ENCODE data around the gene SPACA5B.
A peak's percentile ranks its signal among the peaks of the same experiment; 100 is the strongest.
"Not testable (repeated sequence)": the region's sequence is repeated elsewhere in the genome, so short reads cannot be mapped to it uniquely, and the experiment has no call there.

SPACA5B gene

GRCh38 chrX:48130326-48130725 lies at the start of gene SPACA5B:
Gene SPACA5B, plus strand, starts transcription at chrX:48130626. Its CDS starts 62 bp downstream, at chrX:48130688.
- DNase-seq (ENCODE audit: extremely low read depth in 1 of 2, low read depth in 1 of 2) = not testable (repeated sequence)

GRCh38 chrX:48083212-48083611 lies 47.2 kb upstream of the SPACA5B start:
- peak in 1 of 2 donors; percentile 8 for DNase-seq (ENCODE audit: extremely low read depth in 1 of 2, low read depth in 1 of 2)

DNA sequence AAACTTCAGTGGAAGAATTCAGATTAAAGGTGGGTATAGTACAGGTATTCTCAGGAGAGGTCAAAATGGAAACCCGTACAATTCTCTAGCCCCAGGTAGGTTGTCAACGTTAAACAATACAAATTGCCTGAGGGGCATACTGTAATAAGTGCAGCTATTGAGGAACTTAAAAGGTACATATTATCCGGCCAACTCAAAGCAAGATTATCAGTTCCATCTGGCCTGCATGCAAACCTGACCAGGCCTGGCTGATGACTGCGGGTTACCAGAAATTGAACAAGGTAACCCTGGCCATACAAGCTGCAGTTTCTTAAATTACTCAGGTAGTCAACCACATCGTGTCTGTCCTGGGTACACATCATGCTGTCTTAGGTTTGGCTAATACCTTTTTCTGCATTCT lies 46.7 kb upstream of the SPACA5B start:
- no peak for DNase-seq (ENCODE audit: extremely low read depth in 1 of 2, low read depth in 1 of 2)

DNA sequence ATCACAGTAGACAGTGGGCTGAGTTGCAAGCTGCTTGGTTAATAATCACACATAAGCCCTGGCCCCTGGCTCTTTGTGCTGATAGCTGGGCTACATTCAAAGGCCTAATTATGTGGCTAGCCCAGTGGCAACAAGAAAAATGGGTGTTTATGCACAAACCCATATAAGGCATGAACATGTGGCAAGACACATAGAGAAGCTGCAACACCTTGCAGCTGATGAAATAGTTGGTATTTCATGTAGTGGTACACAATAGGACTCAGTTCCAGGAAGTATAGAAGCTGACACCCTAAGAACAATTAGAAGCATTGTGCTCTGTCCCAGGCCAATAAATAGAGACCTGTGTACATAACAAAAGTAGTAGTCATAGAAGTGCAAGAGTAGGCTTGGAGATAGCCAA lies 44.3 kb upstream of the SPACA5B start:
- DNase-seq (ENCODE audit: extremely low read depth in 1 of 2, low read depth in 1 of 2) = no peak

DNA sequence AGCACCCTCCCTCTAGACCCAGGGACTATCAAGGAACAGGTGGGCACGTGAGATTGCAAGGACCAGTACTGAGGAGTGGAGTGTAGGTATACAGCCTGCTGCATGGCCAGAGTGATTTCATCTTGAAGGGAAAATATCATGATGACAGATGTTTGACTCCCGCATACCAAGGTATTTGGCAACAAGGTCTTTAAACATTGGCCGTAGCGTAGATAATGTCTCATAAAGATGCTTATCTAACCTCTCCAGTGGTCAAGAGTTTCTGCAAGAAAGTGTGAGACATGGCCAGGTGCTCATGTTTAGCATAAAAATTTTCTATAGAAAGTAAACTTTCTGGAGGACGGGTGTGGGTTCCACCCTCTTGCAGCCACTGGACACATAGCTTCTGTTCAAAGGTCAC lies 40.3 kb upstream of the SPACA5B start:
- DNase-seq (ENCODE audit: extremely low read depth in 1 of 2, low read depth in 1 of 2) = no peak

- DNase-seq (ENCODE audit: extremely low read depth in 1 of 2, low read depth in 1 of 2) = not testable (repeated sequence)
These were observed 37.9 kb upstream of the SPACA5B start for GRCh38 chrX:48092558-48092957.

DNA sequence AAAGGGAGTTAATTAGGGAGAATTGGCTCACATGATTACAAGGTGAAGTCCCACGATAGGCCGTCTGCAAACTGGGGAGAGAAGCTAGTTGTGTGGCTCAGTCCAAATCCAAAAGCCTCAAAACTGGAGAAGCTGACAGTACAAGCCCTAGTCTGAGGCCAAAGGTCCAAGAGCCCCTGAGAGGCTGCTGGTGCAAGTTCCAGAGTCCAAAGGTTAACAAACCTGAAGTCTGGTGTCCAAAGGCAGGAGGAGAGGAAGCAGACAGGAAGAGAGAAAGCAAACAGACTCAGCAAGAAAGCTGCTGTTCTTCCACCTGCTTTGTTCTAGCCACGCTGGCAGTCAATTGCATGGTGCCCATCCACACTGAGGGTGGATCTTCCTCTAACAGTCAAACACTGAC lies 29.0 kb upstream of the SPACA5B start:
- no peak for DNase-seq (ENCODE audit: extremely low read depth in 1 of 2, low read depth in 1 of 2)

- no peak for DNase-seq (ENCODE audit: extremely low read depth in 1 of 2, low read depth in 1 of 2)
These were observed 27.5 kb upstream of the SPACA5B start for GRCh38 chrX:48102874-48103374.

GRCh38 chrX:48107717-48108116 lies 22.7 kb upstream of the SPACA5B start:
- no peak for DNase-seq (ENCODE audit: extremely low read depth in 1 of 2, low read depth in 1 of 2)

DNA sequence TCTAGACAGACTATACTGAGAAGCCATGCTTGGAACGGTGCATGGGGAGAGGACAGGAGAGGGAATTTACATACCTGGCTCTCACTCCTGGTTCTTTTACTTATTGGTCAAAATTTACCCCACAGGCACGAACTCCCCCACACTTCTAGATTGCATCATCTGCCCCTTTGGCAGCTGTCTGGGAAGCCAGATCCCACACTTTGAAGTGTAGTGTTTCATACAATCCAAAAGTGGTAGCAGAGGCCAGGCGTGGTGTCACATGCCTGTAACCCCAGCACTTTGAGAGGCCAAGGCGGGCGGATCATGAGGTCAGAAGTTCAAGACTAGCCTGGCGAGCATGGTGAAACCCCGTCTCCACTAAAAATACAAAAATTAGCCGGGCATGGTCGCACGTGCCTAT lies 5.1 kb upstream of the SPACA5B start:
- not testable (repeated sequence) for DNase-seq (ENCODE audit: extremely low read depth in 1 of 2, low read depth in 1 of 2)

GRCh38 chrX:48132308-48132844 lies 1.9 kb downstream of the SPACA5B start:
- DNase-seq (ENCODE audit: extremely low read depth in 1 of 2, low read depth in 1 of 2) = not testable (repeated sequence)

- DNase-seq (ENCODE audit: extremely low read depth in 1 of 2, low read depth in 1 of 2) = not testable (repeated sequence)
These were observed 8.7 kb downstream of the SPACA5B start for GRCh38 chrX:48139076-48139475.

GRCh38 chrX:48141810-48142508 lies 11.5 kb downstream of the SPACA5B start:
- DNase-seq (ENCODE audit: extremely low read depth in 1 of 2, low read depth in 1 of 2) = not testable (repeated sequence)

- peak in 1 of 2 donors; percentile 11 for DNase-seq (ENCODE audit: extremely low read depth in 1 of 2, low read depth in 1 of 2)
These were observed 12.3 kb downstream of the SPACA5B start for GRCh38 chrX:48142697-48143096.

- DNase-seq (ENCODE audit: extremely low read depth in 1 of 2, low read depth in 1 of 2) = no peak
These were observed 23.3 kb downstream of the SPACA5B start for GRCh38 chrX:48153769-48154168.

- no peak for DNase-seq (ENCODE audit: extremely low read depth in 1 of 2, low read depth in 1 of 2)
These were observed 24.4 kb downstream of the SPACA5B start for GRCh38 chrX:48154796-48155195.

DNA sequence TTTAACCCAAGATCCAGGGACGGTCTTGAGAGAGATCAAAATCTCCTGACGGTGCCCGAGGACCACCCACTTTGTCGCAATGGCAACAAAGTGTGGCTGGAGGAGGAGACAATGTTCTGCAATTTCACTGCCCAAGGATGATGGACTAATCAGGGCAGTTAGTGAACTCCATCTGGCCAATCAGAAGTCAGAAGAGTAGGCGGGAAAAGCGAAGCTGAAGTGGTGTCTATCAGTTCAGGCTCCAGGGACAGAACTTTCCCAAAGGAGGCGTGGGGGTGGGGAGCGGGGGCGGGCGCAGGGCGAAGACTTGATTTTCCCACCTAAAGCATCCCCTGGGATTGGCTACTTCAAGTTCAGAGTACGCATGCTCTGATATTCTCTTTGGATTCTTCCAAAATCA lies 25.6 kb downstream of the SPACA5B start:
- no peak for DNase-seq (ENCODE audit: extremely low read depth in 1 of 2, low read depth in 1 of 2)

GRCh38 chrX:48165241-48165640 lies 34.8 kb downstream of the SPACA5B start:
- no peak for DNase-seq (ENCODE audit: extremely low read depth in 1 of 2, low read depth in 1 of 2)

DNA sequence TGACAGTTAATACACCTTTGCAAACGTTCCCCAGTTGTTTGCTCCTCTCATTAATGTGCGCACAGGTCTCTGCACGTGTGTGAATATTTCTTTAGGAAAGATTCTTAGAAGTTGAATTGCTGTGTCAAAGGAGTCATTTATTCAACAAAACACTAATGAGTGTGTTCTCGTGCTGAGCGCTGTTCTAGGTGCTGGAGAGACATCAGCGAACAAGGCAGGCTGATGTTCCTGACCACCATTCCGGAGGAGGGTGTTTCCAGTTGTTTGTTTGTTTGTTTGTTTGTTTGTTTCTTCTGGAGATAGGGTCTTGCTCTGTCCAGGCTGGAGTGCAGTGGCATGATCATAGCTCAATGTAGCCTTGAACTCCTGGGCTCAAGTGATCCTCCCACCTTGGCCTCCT lies 35.9 kb downstream of the SPACA5B start:
- not testable (repeated sequence) for DNase-seq (ENCODE audit: extremely low read depth in 1 of 2, low read depth in 1 of 2)

DNA sequence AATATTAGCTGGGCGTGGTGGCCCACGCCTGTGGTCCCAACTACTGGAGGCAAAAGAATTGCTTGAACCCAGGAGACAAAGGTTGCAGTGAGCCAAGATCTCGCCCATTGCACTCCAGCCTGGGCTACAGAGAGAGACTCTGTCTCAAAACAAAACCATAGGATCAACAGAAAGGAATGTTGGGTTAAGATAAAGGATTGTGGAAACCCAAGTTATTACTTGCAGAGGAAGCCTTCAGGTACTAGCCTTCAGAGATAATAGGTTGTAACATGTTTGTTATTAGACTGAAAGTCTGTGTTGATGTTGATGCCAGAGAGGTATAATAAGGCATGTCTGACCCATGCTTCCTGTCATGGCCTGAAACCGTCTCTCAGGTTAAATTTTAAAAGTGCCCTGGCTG lies 49.3 kb downstream of the SPACA5B start:
- DNase-seq (ENCODE audit: extremely low read depth in 1 of 2, low read depth in 1 of 2) = no peak

DNA sequence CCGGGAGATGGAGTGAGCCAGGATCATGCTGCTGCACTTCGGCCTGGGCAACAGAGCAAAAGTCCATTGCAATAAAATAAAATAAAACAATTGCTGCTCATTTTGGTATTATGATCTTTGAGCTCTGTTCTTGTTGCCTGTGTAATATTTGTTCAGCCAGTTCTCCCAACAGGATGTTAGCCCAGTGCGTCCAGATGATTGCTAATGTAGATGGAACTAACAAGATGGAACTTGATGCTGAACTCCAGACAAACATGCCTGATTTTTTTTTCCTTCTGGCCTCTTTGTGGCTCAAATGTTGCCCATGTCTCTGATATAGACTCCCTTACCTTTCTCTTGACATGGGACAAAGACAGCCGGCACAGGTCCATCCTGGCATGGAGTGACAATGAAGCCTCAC lies 50.4 kb downstream of the SPACA5B start:
- no peak for DNase-seq (ENCODE audit: extremely low read depth in 1 of 2, low read depth in 1 of 2)

- not testable (repeated sequence) for DNase-seq (ENCODE audit: extremely low read depth in 1 of 2, low read depth in 1 of 2)
These were observed 51.5 kb downstream of the SPACA5B start for GRCh38 chrX:48181882-48182281.
